ENCODE results near the gene SIK3.
"Not testable (repeated sequence)": the region's sequence is repeated elsewhere in the genome, so short reads cannot be mapped to it uniquely, and the experiment has no call there.

DNA sequence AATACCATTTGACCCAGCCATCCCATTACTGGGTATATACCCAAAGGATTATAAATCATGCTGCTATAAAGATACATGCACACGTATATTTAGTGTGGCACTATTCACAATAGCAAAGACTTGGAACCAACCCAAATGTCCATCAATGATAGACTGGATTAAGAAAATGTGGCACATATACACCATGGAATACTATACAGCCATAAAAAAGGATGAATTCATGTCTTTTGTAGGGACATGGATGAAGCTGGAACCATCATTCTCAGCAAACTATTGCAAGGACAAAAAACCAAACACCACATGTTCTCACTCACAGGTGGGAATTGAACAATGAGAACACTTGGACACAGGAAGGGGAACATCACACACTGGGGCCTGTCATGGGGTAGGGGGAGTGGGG lies 14.7 kb upstream of the SIK3 start:
- TF ChIP-seq, protein P1, sequence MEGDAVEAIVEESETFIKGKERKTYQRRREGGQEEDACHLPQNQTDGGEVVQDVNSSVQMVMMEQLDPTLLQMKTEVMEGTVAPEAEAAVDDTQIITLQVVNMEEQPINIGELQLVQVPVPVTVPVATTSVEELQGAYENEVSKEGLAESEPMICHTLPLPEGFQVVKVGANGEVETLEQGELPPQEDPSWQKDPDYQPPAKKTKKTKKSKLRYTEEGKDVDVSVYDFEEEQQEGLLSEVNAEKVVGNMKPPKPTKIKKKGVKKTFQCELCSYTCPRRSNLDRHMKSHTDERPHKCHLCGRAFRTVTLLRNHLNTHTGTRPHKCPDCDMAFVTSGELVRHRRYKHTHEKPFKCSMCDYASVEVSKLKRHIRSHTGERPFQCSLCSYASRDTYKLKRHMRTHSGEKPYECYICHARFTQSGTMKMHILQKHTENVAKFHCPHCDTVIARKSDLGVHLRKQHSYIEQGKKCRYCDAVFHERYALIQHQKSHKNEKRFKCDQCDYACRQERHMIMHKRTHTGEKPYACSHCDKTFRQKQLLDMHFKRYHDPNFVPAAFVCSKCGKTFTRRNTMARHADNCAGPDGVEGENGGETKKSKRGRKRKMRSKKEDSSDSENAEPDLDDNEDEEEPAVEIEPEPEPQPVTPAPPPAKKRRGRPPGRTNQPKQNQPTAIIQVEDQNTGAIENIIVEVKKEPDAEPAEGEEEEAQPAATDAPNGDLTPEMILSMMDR (IDR thresholded peaks at IDR 0.05), result not testable (repeated sequence)
- TF ChIP-seq ZFX (IDR thresholded peaks at IDR 0.05; ENCODE audit: borderline replicate concordance), result not testable (repeated sequence)
